GM10847 (cell line): ENCODE results near the gene SH2B3.

ENCODE experiments used
- POLR2A ChIP-seq: IDR thresholded peaks from 2 replicates; pipeline ENCODE4 v1.6.1; 2011; ENCODE audit not compliant: insufficient read length; ENCODE audit errors: extremely low read depth

The SH2B3 gene

DNA sequence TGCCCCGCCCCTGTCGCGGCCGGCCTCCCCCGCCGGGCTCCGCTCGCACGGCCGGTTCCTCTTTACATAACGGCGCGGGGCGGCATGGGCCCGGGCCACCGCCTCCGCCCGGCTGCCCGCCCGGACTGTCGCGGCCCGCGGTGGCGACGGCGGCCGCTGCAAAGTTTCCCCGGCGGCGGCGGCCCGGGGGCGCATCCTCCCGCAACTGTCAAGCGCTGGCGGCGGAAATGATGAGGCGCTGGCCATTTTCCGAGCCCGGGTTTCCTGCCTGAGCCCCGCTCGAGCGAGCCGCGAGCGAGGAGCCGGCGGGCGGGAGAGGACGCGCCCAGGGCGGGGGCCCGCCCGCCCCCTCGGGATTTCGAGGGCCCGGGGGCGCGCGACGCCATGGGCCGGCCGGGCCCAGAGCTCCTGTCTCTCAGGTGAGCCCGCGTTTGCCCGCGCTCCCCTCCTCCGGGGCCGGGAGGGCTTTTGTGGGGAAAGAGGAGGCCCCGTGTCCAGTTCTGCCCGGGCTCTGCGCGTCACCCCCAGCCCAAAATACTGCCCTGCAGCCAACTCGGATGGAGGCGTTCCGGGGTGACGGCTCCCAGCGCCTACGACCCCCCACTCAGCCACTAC is at the start of gene SH2B3:
TSS of gene SH2B3 (plus strand) at position 65 of the 615 bp plus-strand sequence. CDS start 12,223 bp downstream, outside the sequence.
- peak; percentile 87 for TF ChIP-seq POLR2A

- TF ChIP-seq POLR2A, result no peak
Measured at GRCh38 chr12:111359231-111359913, 46.4 kb upstream of the SH2B3 start.

GRCh38 chr12:111359914-111360276 is 45.8 kb upstream of the SH2B3 start:
- TF ChIP-seq POLR2A, result no peak

- TF ChIP-seq POLR2A, result no peak
Measured at GRCh38 chr12:111360325-111360930, 45.3 kb upstream of the SH2B3 start.

GRCh38 chr12:111361073-111361716 is 44.5 kb upstream of the SH2B3 start:
- no peak for TF ChIP-seq POLR2A

- no peak for TF ChIP-seq POLR2A
Measured at GRCh38 chr12:111361717-111362576, 43.8 kb upstream of the SH2B3 start.

- no peak for TF ChIP-seq POLR2A
Measured at GRCh38 chr12:111362687-111363475, 42.8 kb upstream of the SH2B3 start.

- TF ChIP-seq POLR2A, result no peak
Measured at GRCh38 chr12:111363578-111363977, 42.1 kb upstream of the SH2B3 start.

DNA sequence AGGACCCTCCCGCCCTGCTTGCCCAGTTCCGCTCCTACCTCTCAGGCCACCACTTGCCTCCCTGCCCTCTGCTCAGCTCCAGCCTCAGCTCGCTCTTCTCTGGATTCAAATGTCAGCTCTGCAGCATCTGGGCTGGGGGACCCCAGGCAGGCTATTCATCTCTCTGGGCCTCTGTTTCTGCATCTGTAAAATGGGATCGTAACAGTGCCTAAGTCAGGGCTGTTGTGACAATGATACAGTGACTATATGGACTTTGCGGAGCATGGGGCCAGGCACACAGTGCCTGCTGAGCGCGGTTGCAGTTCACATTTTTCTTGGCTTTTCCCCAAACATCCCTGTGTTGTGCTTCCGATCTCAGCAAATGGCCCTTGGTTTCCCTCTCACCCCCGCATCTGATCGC is 39.6 kb upstream of the SH2B3 start:
- TF ChIP-seq POLR2A, result no peak

- no peak for TF ChIP-seq POLR2A
Measured at GRCh38 chr12:111366583-111366982, 39.1 kb upstream of the SH2B3 start.

GRCh38 chr12:111367661-111368221 is 38.0 kb upstream of the SH2B3 start:
- no peak for TF ChIP-seq POLR2A

DNA sequence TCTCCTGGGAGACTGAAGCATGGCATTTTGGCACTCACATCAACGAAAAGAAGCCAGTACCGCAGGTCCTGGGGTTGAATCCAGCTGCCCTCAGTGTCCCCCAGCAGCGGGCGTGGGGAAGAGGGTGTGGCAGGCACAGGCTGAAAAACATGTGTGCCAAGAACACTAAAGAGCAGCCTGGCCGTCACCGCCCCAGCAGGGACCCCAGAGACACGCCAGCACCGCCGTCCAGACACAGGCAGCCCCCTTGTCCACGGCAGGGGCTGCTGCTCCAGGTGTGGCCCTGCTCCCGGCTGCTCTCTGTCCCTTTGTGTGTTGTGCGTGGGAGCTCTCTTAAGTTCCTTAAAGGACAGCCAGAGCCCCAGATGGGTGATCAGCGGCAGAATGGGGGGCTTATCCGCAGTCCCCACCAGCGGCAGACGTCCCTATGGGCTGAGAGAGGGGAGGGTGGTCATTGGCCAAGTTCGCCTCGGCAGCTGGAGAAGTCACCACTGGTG is 37.4 kb upstream of the SH2B3 start:
- TF ChIP-seq POLR2A, result no peak

GRCh38 chr12:111368788-111369495 is 36.8 kb upstream of the SH2B3 start, which contains the start of gene PHETA1:
TSS of gene PHETA1 (minus strand) at chr12:111369095. CDS start at chr12:111363427, 5,668 bp downstream.
- TF ChIP-seq POLR2A, result no peak
